ENCODE data around the gene CCDC152. TPM values are rescaled to one million over a fixed set of nuclear protein-coding genes. Genes with fewer than 3 reads are reported as not detected.

CCDC152 gene
- polyA plus RNA-seq, 1 experiment, result 0.91 TPM

DNA sequence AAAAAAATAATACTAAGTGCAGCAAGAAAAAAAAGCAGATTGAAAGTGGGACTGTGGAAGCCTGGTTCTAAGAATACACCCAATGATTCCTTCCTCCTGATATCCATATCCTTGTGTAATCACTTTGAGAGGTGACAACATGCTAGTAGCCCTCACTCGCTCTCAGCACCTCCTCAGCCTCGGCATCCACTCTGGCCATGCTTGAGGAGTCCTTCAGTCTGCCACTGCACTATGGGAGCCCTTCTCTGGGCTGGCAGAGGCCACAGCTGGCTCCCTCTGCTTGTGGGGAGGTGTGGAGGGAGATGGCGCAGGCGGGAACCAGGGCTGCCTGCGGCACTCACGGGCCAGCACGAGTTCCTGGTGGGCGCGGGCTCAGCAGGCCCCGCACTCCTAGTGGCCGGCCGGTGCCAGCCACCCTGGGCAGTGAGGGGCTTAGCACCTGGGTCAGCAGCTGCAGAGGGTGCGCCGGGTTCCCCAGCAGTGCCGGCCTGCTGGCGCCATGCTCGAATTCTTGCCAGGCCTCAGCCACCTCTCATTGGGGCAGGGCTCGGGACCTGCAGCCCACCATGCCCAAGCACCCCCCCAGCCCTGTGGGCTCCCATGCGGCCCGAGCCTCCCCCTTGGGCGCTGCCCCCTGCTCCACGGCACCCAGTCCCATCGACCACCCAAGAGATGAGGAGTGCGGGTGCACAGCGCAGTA, 79.6 kb downstream of the CCDC152 start:
- DNase-seq (ENCODE audit: low read depth), result no peak
- H3K27me3 ChIP-seq (ENCODE audit: control insufficient read depth, insufficient read depth, low read length), result no peaks in the 10 kb centered on the region
- POLR2A ChIA-PET, result no interaction called here
- TF ChIP-seq, protein P1, sequence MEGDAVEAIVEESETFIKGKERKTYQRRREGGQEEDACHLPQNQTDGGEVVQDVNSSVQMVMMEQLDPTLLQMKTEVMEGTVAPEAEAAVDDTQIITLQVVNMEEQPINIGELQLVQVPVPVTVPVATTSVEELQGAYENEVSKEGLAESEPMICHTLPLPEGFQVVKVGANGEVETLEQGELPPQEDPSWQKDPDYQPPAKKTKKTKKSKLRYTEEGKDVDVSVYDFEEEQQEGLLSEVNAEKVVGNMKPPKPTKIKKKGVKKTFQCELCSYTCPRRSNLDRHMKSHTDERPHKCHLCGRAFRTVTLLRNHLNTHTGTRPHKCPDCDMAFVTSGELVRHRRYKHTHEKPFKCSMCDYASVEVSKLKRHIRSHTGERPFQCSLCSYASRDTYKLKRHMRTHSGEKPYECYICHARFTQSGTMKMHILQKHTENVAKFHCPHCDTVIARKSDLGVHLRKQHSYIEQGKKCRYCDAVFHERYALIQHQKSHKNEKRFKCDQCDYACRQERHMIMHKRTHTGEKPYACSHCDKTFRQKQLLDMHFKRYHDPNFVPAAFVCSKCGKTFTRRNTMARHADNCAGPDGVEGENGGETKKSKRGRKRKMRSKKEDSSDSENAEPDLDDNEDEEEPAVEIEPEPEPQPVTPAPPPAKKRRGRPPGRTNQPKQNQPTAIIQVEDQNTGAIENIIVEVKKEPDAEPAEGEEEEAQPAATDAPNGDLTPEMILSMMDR (IDR thresholded peaks at IDR 0.05; ENCODE audit: insufficient read depth, low read depth, low read length), result no peak
- H3K36me3 ChIP-seq (ENCODE audit: control insufficient read depth, insufficient read depth, low read length), result no peaks in the 10 kb centered on the region
- CTCF ChIA-PET, result interaction anchor here (1.7 kb wide), 1 partner anchor 16 kb away, joined by 7 read pairs; no protein-coding TSS in a partner anchor
- H3K4me3 ChIP-seq (ENCODE audit: low read depth, low read length), result no peak overlapping the region

DNA sequence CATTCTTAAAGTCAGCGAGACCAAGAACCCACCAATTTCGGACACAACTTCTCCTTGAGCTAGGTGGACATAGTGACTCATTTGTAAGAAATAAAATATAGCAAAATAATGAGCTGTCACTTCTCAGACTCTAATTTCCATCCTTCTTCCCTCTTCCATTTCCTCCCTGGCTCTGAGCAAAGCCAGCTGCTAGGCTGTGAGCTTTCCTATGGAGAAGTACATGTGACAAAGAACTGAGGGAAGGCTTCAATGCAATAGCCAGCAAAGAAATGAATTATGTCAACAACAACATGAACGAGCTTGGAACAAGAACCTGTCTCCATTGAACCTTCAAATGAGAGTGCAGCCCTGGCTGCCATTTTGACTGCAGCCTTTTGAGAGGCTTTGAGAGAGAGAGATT, 81.0 kb downstream of the CCDC152 start:
- Histone ChIP-seq H3K4me3 (ENCODE audit: low read depth, low read length) (no peak overlapping the region), H3K36me3 (ENCODE audit: control insufficient read depth, insufficient read depth, low read length) (no peaks in the 10 kb centered on the region), H3K27me3 (ENCODE audit: control insufficient read depth, insufficient read depth, low read length) (no peaks in the 10 kb centered on the region)
- no peak for DNase-seq (ENCODE audit: low read depth)
- CTCF ChIA-PET, result interaction anchor here (1.7 kb wide), 1 partner anchor 17 kb away, joined by 7 read pairs; no protein-coding TSS in a partner anchor
- TF ChIP-seq, protein P1 (IDR thresholded peaks at IDR 0.05; ENCODE audit: insufficient read depth, low read depth, low read length), result no peak
- POLR2A ChIA-PET, result no interaction called here

DNA sequence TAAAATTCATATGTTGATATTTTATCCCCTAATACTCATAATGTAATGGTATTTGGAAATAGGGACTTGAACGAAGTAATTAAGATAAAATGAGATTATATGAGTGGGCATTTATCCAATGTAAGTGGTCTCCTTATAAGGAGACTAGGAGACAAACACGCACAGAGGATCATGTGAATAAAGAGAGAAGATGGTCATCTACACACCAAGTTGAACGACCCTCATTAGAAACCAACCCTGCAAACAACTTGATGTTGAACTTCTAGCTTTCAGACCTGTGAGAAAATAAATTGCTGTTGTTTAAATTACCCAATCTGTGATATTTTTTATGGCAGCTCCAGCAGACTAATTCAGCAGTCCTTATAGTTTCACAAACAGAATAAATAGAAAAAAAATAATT, 82.6 kb downstream of the CCDC152 start:
- TF ChIP-seq, protein P1 (IDR thresholded peaks at IDR 0.05; ENCODE audit: insufficient read depth, low read depth, low read length), result no peak
- H3K27me3 ChIP-seq (ENCODE audit: control insufficient read depth, insufficient read depth, low read length), result no peaks in the 10 kb centered on the region
- H3K36me3 ChIP-seq (ENCODE audit: control insufficient read depth, insufficient read depth, low read length), result no peaks in the 10 kb centered on the region
- no peak for DNase-seq (ENCODE audit: low read depth)
- CTCF ChIA-PET, result no interaction called here
- POLR2A ChIA-PET, result no interaction called here
- H3K4me3 ChIP-seq (ENCODE audit: low read depth, low read length), result no peak overlapping the region

DNA sequence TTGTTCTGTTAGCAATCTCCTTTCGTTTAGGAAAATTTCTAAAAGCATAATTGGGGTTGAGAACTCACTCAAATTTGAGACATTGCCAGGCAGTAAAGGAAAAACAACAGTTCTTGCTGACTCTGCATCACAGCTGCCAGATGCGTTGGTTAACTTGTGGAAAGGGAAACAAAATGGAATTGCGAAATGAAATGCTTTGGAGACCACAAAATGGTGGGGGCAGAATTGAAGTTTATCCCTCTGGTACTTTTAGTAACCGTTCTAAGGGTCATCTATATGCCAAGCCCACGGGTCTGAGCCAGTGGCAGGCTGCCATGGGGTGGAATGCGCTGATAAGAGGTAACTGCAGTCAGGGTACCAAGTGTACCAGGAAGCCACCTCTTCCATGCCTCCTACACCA, 83.7 kb downstream of the CCDC152 start:
- Histone ChIP-seq H3K4me3 (ENCODE audit: low read depth, low read length) (no peak overlapping the region), H3K27me3 (ENCODE audit: control insufficient read depth, insufficient read depth, low read length) (no peaks in the 10 kb centered on the region), H3K36me3 (ENCODE audit: control insufficient read depth, insufficient read depth, low read length) (no peaks in the 10 kb centered on the region)
- TF ChIP-seq, protein P1 (IDR thresholded peaks at IDR 0.05; ENCODE audit: insufficient read depth, low read depth, low read length), result no peak
- ChIA-PET CTCF (interaction anchor here (0.6 to 1.1 kb wide), 3 partner anchors 19 to 80 kb away, joined by 3 to 4 read pairs (median 3); no protein-coding TSS in a partner anchor), POLR2A (interaction anchor here (0.6 kb wide), 1 partner anchor 18 kb away, joined by 3 read pairs; no protein-coding TSS in a partner anchor)
- peak; percentile 80 for DNase-seq (ENCODE audit: low read depth)

DNA sequence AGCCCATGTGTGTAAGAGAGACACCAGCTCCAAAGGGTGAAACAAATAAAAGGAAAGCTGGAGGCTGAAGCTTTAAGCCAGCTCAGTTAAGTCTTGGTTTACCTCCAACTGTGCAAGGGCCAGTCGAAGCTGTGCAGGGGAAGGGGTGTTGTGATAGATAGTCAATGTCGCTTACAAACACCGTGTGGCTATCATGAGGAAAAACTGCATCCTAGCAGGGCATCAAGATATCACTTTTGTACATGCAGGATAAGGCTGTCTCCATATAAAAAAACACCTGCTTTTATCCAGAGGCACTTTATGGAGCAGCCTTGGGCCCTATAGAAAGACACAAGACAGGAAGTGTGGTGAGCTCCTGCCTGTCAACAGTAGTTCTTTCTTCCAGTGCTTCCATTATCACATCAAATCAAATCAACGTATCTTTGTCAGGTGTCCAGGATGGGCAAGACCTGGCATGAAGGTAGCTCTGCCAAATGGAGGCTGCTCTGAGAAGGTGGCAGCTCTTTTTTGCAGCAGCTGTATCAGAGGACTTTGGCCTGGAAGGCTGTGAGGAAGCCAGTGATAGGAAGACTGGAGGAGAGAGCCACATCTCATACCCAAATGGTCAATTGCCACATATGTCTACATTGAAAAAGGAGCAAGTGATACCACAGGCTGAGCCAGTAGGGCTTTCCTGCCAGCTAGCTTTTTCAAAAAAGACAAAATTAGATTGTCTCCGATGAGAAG, 84.4 kb downstream of the CCDC152 start:
- H3K36me3 ChIP-seq (ENCODE audit: control insufficient read depth, insufficient read depth, low read length), result no peaks in the 10 kb centered on the region
- H3K27me3 ChIP-seq (ENCODE audit: control insufficient read depth, insufficient read depth, low read length), result no peaks in the 10 kb centered on the region
- no peak for DNase-seq (ENCODE audit: low read depth)
- TF ChIP-seq, protein P1 (IDR thresholded peaks at IDR 0.05; ENCODE audit: insufficient read depth, low read depth, low read length), result no peak
- ChIA-PET CTCF (interaction anchor here (0.6 to 1.1 kb wide), 4 partner anchors 20 to 1533 kb away, joined by 3 to 4 read pairs (median 3); no protein-coding TSS in a partner anchor), POLR2A (interaction anchor here (0.6 kb wide), 1 partner anchor 18 kb away, joined by 3 read pairs; no protein-coding TSS in a partner anchor)
- H3K4me3 ChIP-seq (ENCODE audit: low read depth, low read length), result no peak overlapping the region

Measured in BJ (cell line).